ENCODE measurements around the gene PFKM.

PFKM gene

DNA sequence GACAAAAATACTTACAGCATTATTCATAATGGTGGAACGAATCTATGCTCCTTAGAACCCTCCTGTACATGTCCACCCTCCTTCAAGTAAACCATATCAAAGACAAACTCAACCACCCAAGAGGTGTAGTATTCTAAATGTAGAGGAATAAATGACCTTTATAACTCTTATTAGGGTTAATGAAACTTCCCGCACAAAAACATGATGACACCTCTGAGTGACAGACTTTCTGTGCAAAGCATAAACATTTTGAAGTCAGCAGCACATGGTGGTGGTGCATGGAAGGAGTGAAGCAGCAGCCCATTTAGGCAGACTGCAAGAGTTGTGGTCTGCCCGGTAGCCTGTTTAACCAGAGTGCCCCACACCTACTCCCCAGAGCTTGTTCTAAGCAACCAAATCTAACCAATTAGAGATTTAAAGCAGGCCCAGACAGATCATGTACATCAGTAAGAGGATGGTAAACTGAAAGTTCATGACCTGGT, 38.8 kb downstream of the PFKM start:
- DNase-seq: no peak

DNA sequence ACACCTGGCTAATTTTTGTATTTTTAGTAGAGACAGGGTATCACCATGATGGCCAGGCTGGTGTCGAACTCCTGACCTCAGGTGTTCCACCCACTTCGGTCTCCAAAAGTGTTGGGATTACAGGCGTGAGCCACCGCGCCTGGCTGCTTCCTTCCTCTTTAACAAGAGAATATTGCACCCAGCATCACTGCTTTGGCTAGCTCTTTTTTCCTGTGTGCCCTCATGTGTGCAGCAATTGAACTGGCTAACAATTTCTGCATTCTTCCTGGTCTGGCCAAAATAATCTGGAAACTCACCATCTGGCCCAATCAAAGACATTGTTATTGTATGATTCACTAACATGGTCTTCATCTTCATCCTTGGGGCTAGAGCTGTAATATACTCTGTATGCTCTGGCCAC, 40.9 kb downstream of the PFKM start:
- peak; percentile 19 to 22 for DNase-seq

DNA sequence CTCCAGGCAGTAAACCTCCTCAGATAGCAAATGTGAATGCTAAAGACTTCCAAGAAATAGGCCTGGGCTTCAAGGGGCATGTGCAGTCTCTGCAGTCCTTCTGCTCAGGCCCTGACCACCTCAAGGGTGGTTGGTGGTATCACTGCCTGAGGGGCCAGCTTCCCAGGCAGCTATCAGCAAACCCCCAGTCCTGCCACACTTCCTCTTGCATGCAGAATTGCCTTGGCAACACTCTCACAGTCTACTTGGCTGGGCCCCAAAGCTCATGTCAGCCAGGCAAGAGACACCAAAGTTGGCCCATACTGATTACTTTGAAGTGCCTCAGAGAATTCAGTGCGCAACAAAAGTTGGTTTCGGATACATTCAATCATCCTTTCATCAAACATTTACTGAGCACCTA, 41.6 kb downstream of the PFKM start:
- DNase-seq: peak; percentile 86 to 93

GRCh38 chr12:48163150-48163747, 44.1 kb downstream of the PFKM start:
- DNase-seq: no peak

GRCh38 chr12:48164451-48164850, 45.3 kb downstream of the PFKM start:
- DNase-seq: no peak

DNA sequence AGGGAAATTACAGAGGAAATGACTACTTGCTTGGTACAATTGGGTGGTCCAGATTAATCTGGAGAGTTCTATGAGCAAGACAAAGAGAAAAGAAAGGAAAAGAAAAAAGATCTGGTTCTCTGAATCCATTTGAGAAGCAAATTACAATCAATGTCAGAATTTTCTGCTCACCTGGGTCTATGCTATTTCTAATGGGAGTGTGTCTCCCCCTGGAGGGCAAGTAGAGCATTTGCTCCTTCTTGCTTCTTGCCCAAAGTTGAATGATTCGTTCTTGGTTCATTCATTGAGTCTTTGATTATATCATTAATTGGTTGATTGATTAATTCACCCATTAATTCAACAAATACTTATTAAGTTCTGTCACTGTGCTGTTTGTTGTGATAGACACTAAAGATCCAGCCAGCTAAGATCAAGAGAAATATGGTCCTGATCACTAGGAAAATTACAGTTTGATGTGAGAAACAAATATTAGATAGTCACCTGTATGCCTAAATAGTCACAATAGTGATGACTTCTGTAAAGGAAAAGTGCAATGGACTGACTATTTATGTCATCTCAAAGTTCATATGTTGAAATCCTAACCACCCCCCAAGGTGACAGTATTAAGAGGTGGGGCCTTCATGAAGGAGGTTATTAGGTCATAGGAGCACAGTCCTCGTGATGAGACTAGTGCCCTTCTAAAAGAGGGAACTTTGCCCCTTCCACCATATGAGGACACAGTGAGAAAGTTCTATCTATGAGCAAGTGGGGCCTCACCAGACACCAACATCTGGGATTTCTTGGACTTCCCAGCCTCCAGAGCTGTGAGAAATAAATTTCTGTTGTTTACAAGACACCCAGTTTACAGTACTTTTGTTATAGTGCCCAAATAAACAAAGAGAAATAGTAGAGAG, 46.2 kb downstream of the PFKM start:
- peak; percentile 55 to 73 for DNase-seq

GRCh38 chr12:48169011-48169410, 49.8 kb downstream of the PFKM start:
- DNase-seq: no peak

DNA sequence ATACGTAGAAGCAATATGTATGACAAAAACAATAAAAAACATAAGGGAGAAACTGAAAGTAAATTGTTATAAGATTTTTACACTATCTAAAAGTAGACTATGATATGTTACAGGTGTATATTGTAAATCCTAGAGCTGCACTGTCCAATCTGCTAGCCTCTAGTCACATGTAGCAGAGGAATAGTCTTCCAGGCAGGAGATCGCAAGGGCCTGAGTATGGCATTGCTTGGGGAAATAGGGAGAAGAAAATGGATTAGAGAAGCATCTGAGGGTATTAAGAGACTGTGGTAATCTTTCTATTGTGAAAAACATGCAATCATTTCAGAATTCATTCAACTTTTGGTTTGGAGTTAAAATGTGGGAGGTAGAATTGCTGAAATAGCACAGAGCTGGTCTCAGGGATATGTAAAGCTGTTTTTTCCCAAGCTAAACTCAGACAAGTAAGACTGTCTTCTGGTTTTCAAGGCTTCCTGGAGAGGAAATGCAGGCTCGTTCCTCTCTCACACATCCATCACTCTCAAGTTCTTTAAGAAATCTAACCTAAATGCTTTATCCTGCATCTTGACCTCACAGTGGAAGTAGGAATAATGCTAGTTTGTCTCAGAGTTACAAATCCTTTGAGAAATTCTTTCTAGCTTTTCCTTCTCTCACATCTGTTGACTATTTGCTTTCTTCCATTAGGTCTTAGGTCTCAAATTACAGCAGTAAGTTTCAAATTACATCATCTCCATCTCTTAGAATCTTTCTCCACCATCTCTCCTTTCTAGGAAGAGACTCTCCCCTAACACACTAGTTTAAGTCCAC, 56.7 kb downstream of the PFKM start:
- no peak for DNase-seq

DNA sequence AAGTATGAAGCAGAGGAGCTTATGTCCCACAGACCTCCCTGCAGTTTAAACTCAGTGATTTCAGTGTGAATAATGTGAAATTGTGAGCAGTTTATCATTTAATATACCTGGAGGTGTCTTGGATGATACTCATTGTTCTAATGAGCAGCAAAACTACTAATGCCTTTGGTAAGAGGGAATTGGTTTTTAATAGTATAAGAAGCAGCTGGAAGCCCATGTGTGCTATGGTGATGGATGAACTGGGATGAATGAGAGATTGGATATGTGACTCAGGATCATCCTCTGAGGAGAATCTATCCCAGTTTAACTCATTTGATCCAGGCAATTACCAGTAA, 57.2 kb downstream of the PFKM start:
- no peak for DNase-seq

DNA sequence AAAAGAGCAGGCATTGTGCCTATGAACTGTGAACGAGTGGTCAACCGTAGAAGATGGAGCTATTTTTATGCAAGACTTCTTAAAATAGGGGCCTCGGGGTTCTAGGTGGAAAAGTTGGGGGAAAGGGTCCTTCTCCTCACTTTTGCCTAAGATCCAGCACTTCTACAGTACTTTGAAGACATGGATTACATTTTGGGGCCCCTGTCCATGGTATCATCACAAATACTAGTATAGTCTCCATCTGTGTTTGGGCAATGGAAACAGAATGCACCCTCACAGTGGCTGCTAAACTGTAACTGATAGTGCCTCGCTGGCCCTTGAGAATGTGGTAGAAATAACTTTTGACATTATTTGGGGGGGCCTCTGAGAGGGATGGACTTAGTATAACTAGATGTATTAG, 58.8 kb downstream of the PFKM start:
- no peak for DNase-seq

- no peak for DNase-seq
Measured at GRCh38 chr12:48179466-48179865, 60.3 kb downstream of the PFKM start.

DNA sequence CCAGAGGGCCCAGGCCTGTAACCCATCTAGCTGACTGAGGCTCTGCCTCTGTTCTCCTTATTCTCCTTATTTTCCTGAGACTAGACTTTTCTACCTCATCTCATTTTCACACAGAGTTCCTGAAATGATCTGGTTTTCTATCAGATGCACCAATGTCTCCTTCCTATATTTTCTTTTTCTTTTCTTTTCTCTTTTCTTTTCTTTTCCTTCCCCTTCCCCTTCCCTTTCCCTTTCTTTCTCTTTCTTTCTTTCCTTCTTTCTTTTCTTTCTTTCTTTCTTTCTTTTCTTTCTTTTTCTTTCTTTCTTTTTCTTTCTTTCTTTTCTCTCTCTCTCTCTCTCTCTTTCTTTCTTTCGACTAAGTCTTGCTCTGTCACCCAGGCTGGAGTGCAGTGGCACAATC, 61.3 kb downstream of the PFKM start:
- no peak for DNase-seq

- no peak for DNase-seq
Measured at GRCh38 chr12:48180857-48181495, 61.8 kb downstream of the PFKM start.

GRCh38 chr12:48182631-48183030, 63.5 kb downstream of the PFKM start:
- DNase-seq: no peak

GRCh38 chr12:48183091-48183875, 64.1 kb downstream of the PFKM start, which contains the start of gene CCDC184:
CCDC184 (plus strand) TSS chr12:48183644; CDS start chr12:48184123, 479 bp downstream.
- peak; percentile 62 to 75 for DNase-seq

- no peak for DNase-seq
Measured at GRCh38 chr12:48183876-48184548, 64.8 kb downstream of the PFKM start.

- no peak for DNase-seq
Measured at GRCh38 chr12:48184549-48184922, 65.4 kb downstream of the PFKM start.

DNA sequence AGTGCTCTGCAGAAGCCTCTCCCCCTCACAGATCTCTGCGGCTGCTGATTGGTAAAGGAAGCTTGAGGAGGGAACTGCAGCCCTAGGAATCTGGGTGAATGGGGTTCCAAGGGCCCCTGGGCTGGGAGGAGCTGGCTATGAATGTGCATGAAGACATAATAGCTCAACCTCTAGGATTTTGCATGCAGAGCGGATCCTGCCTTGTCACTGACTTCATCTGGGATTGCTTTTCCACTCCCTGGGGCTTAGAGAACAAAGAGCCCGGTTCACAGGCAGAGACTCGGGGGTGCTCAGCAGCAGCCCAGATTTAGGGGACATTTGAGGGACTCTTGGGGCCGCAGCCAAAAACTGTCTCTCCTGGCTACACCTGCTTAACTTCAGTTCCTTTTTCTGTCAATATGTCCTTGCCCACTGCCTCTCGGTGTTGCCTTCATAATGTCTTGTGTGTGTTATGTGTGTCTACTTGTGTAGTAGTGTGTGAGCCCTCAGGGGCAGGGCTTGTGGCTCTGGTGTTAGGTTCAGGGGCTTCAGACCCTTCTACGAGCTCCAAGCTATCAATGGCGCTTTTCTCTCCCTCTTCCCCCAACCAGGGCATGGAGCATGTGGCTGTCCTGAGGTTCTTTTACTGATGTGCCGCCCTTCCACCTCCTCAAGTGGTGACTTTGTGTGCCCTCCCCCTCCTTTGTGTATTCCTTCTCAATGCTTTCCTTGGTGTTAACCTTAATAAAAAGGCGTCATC, 66.2 kb downstream of the PFKM start:
- no peak for DNase-seq

- DNase-seq: no peak
Measured at GRCh38 chr12:48187916-48188695, 68.9 kb downstream of the PFKM start.
